HepG2 (cell line): ENCODE data around the gene SCYL1. TPM values are rescaled to one million over a fixed set of nuclear protein-coding genes. Genes with fewer than 3 reads are reported as not detected.

Source experiments
- DRAP1 ChIP-seq: IDR thresholded peaks from 2 replicates; pipeline ENCODE4 v1.6.1; 2016; ENCODE audit warnings: missing genetic modification reagents, missing compliant biosample characterization
- FOXA3 ChIP-seq: IDR thresholded peaks from 2 replicates; pipeline ENCODE4 v1.6.1; 2016; ENCODE audit warnings: missing genetic modification reagents, missing compliant biosample characterization
- GATAD1 ChIP-seq: IDR thresholded peaks from 2 replicates; pipeline ENCODE4 v1.6.1; 2016; ENCODE audit warnings: missing genetic modification reagents, missing compliant biosample characterization
- PCBP1 ChIP-seq: fragments of 200-400 bp; formaldehyde crosslinking; IDR thresholded peaks from 2 replicates; pipeline ENCODE4 v1.6.1; 2017; ENCODE audit warnings: mild to moderate bottlenecking, low read depth, low read length, borderline replicate concordance
- PHF21A ChIP-seq: sonication (generic); formaldehyde crosslinking; IDR thresholded peaks from 2 replicates; pipeline ENCODE4 v1.5.0; 2020; ENCODE audit warnings: mild to moderate bottlenecking, missing genetic modification reagents
- POLR2G ChIP-seq: fragments of 200-400 bp; formaldehyde crosslinking; IDR thresholded peaks from 2 replicates; pipeline ENCODE4 v1.6.1; 2018; ENCODE audit warnings: mild to moderate bottlenecking, low read depth, low read length, moderate library complexity
- RBM22 ChIP-seq: fragments of 200-400 bp; formaldehyde crosslinking; optimal IDR thresholded peaks from 2 replicates; pipeline ENCODE3; 2017; ENCODE audit warnings: mild to moderate bottlenecking, low read length, moderate library complexity
- RCOR2 ChIP-seq: IDR thresholded peaks from 2 replicates; pipeline ENCODE4 v1.6.1; 2016; ENCODE audit warnings: missing biosample characterization, missing genetic modification reagents
- TFE3 ChIP-seq: IDR thresholded peaks from 2 replicates; pipeline ENCODE4 v1.6.1; 2016
- UBTF ChIP-seq: sonication (generic); formaldehyde crosslinking; IDR thresholded peaks from 2 replicates; pipeline ENCODE4 v1.4.0; 2020; ENCODE audit warnings: mild to moderate bottlenecking, missing genetic modification reagents
- ZBTB33 ChIP-seq: sonication (generic); formaldehyde crosslinking; IDR thresholded peaks from 2 replicates; pipeline ENCODE4 v1.4.0; 2020; ENCODE audit warnings: missing genetic modification reagents
- ZNF318 ChIP-seq: sonication (generic); formaldehyde crosslinking; IDR thresholded peaks from 2 replicates; pipeline ENCODE4 v1.4.0; 2020; ENCODE audit warnings: mild to moderate bottlenecking, missing genetic modification reagents
- polyA plus RNA-seq, 8 experiments: library from polyadenylated mRNA; depleted of rRNA in 3 of 8; stranded (reverse) in 7 of 8; unstranded in 1 of 8; fragments of >200 nt; fragmentation: Illumina TruSeq in 4 of 8; extraction: Trizol in 4 of 8; gene quantifications; 2 replicates each; pipeline versions ENCODE4 v1.2.1 to v1.2.3, GENCODE V29; 2011 to 2016; ENCODE audit warnings: low read depth in 4 of 8, missing spikeins in 1 of 8, mixed read lengths in 1 of 8; ENCODE audit not compliant: insufficient read depth in 1 of 8
- total RNA-seq, 5 experiments: library from RNA; depleted of rRNA; stranded (reverse); fragments of >200 nt; fragmentation: Illumina TruSeq; extraction: Trizol; gene quantifications; 2 replicates each; pipeline ENCODE4 v1.2.3, GENCODE V29; 2016; ENCODE audit warnings: low read depth in 1 of 5

SCYL1 gene
- total and polyA plus RNA-seq, 2 of the 13 experiments (the other 11 are each of a cell fraction or from before 2014, with no cell fraction given): 65.9 to 103 TPM

GRCh38 chr11:65574811-65575567, 50.1 kb downstream of the SCYL1 start (continued):
- TF ChIP-seq ZBTB33 (CRISPR knock-in tag) (peak; percentile 17; the same call in 1 of the 2 replicates), POLR2G (peak; percentile 29), PCBP1 (no peak), RBM22 (peak; percentile 66), FOXA3 (CRISPR knock-in tag) (no peak), DRAP1 (CRISPR knock-in tag) (0 out of 2 replicates have a peak, but pooled peaks have one; percentile 12), UBTF (CRISPR knock-in tag) (peak; percentile 3; the same call in 1 of the 2 replicates), GATAD1 (CRISPR knock-in tag) (peak; percentile 16), TFE3 (CRISPR knock-in tag) (0 out of 2 replicates have a peak, but pooled peaks have one; percentile 12), RCOR2 (peak; percentile 60; the same call in 1 of the 2 replicates), ZNF318 (CRISPR knock-in tag) (peak; percentile 24; the same call in 1 of the 2 replicates), PHF21A (CRISPR knock-in tag) (0 out of 2 replicates have a peak, but pooled peaks have one; percentile 10)
